GM18858 (cell line): ENCODE measurements around the gene CCNK.

Experiments used
- ATAC-seq: cut with Tn5 transposase; IDR thresholded peaks from one replicate; pipeline ENCODE4 v1.9.1; 2021; ENCODE audit not compliant: unreplicated experiment

Gene CCNK

GRCh38 chr14:99480917-99481744 is at the start of gene CCNK:
Gene CCNK, plus strand, starts transcription at chr14:99481409. Its CDS starts 11,269 bp downstream, at chr14:99492678.
- peak; percentile 79 for ATAC-seq

- no peak for ATAC-seq
Measured at GRCh38 chr14:99431986-99432385, 49.2 kb upstream of the CCNK start.

- no peak for ATAC-seq
Measured at GRCh38 chr14:99432485-99432884, 48.7 kb upstream of the CCNK start.

GRCh38 chr14:99435327-99435726 is 45.9 kb upstream of the CCNK start:
- ATAC-seq: no peak

- no peak for ATAC-seq
Measured at GRCh38 chr14:99436247-99437180, 44.7 kb upstream of the CCNK start.

- ATAC-seq: no peak
Measured at GRCh38 chr14:99437706-99438105, 43.5 kb upstream of the CCNK start.

GRCh38 chr14:99440278-99440677 is 40.9 kb upstream of the CCNK start:
- ATAC-seq: no peak

- ATAC-seq: no peak
Measured at GRCh38 chr14:99441157-99441870, 39.9 kb upstream of the CCNK start.

- no peak for ATAC-seq
Measured at GRCh38 chr14:99441918-99442317, 39.3 kb upstream of the CCNK start.

GRCh38 chr14:99445931-99446330 is 35.3 kb upstream of the CCNK start:
- no peak for ATAC-seq

GRCh38 chr14:99447739-99448138 is 33.5 kb upstream of the CCNK start:
- ATAC-seq: no peak

- no peak for ATAC-seq
Measured at GRCh38 chr14:99450266-99450665, 30.9 kb upstream of the CCNK start.

- no peak for ATAC-seq
Measured at GRCh38 chr14:99451234-99451633, 30.0 kb upstream of the CCNK start.

- ATAC-seq: no peak
Measured at GRCh38 chr14:99452968-99453367, 28.2 kb upstream of the CCNK start.

- ATAC-seq: no peak
Measured at GRCh38 chr14:99454246-99454645, 27.0 kb upstream of the CCNK start.

- no peak for ATAC-seq
Measured at GRCh38 chr14:99459481-99460100, 21.6 kb upstream of the CCNK start.

- no peak for ATAC-seq
Measured at GRCh38 chr14:99460793-99461192, 20.4 kb upstream of the CCNK start.

- no peak for ATAC-seq
Measured at GRCh38 chr14:99461411-99462085, 19.7 kb upstream of the CCNK start.

GRCh38 chr14:99462210-99462609 is 19.0 kb upstream of the CCNK start:
- ATAC-seq: no peak

GRCh38 chr14:99463974-99464373 is 17.2 kb upstream of the CCNK start:
- no peak for ATAC-seq
